HUES48 (cell line): ENCODE data around the gene GRB10.

Experiments
- H3K27ac ChIP-seq: one replicate; pipeline ENCODE4 v1.7.0; 2013; ENCODE audit warnings: low read depth, low read length, inconsistent platforms
- H3K27me3 ChIP-seq: 2 replicates; pipeline ENCODE4 v1.6.1; 2013; ENCODE audit warnings: mild to moderate bottlenecking, low read length; ENCODE audit not compliant: control insufficient read depth, insufficient read depth
- H3K36me3 ChIP-seq: 2 replicates; pipeline ENCODE4 v1.6.1; 2013; ENCODE audit warnings: low read length; ENCODE audit not compliant: control insufficient read depth, insufficient read depth
- H3K4me1 ChIP-seq: 2 replicates; pipeline ENCODE4 v1.6.1; 2013; ENCODE audit warnings: mild to moderate bottlenecking, low read length; ENCODE audit not compliant: control insufficient read depth, insufficient read depth
- H3K4me3 ChIP-seq: 2 replicates; pipeline ENCODE4 v1.5.1; 2013; ENCODE audit warnings: mild to moderate bottlenecking, low read depth, low read length
- H3K9ac ChIP-seq: 2 replicates; pipeline ENCODE4 v1.6.1; 2013; ENCODE audit warnings: mild to moderate bottlenecking, low read depth, low read length, moderate library complexity
- H3K9me3 ChIP-seq: 2 replicates; pipeline ENCODE4 v1.6.1; 2013; ENCODE audit warnings: low read length; ENCODE audit not compliant: control insufficient read depth, insufficient read depth

The GRB10 gene

GRCh38 chr7:50618281-50618680 lies 164.4 kb downstream of the GRB10 start:
- H3K9ac ChIP-seq, result no peak overlapping the region
- no peaks in the 10 kb centered on the region for H3K9me3 ChIP-seq
- H3K27me3 ChIP-seq, result no peaks in the 10 kb centered on the region
- H3K4me1 ChIP-seq, result no peaks in the 10 kb centered on the region
- no peak overlapping the region for H3K27ac ChIP-seq
- H3K4me3 ChIP-seq, result no peak overlapping the region
- peaks cover 52% of the 10 kb centered on the region for H3K36me3 ChIP-seq

- no peak overlapping the region for H3K4me3 ChIP-seq
- H3K36me3 ChIP-seq, result peaks cover 78% of the 10 kb centered on the region
- no peak overlapping the region for H3K9ac ChIP-seq
- H3K27ac ChIP-seq, result no peak overlapping the region
- no peaks in the 10 kb centered on the region for H3K9me3 ChIP-seq
- H3K4me1 ChIP-seq, result no peaks in the 10 kb centered on the region
- H3K27me3 ChIP-seq, result no peaks in the 10 kb centered on the region
Observed at GRCh38 chr7:50615519-50616080, 167.1 kb downstream of the GRB10 start.

- no peak overlapping the region for H3K9ac ChIP-seq
- no peaks in the 10 kb centered on the region for H3K27me3 ChIP-seq
- no peaks in the 10 kb centered on the region for H3K9me3 ChIP-seq
- no peak overlapping the region for H3K27ac ChIP-seq
- no peaks in the 10 kb centered on the region for H3K4me1 ChIP-seq
- H3K4me3 ChIP-seq, result no peak overlapping the region
- peaks cover 85% of the 10 kb centered on the region for H3K36me3 ChIP-seq
Observed at GRCh38 chr7:50614721-50615518, 167.8 kb downstream of the GRB10 start.

GRCh38 chr7:50613473-50613872 lies 169.2 kb downstream of the GRB10 start:
- Histone ChIP-seq H3K36me3 (peaks cover 89% of the 10 kb centered on the region), H3K27me3 (no peaks in the 10 kb centered on the region), H3K9ac (no peak overlapping the region), H3K4me3 (no peak overlapping the region), H3K27ac (no peak overlapping the region), H3K9me3 (no peaks in the 10 kb centered on the region), H3K4me1 (no peaks in the 10 kb centered on the region)

- no peak overlapping the region for H3K9ac ChIP-seq
- no peak overlapping the region for H3K27ac ChIP-seq
- H3K4me3 ChIP-seq, result no peak overlapping the region
- H3K27me3 ChIP-seq, result no peaks in the 10 kb centered on the region
- peaks cover 88% of the 10 kb centered on the region for H3K36me3 ChIP-seq
- H3K9me3 ChIP-seq, result no peaks in the 10 kb centered on the region
- no peaks in the 10 kb centered on the region for H3K4me1 ChIP-seq
Observed at GRCh38 chr7:50612704-50613103, 170.0 kb downstream of the GRB10 start.

- no peaks in the 10 kb centered on the region for H3K9me3 ChIP-seq
- H3K4me1 ChIP-seq, result no peaks in the 10 kb centered on the region
- H3K27me3 ChIP-seq, result no peaks in the 10 kb centered on the region
- H3K9ac ChIP-seq, result no peak overlapping the region
- peaks cover 88% of the 10 kb centered on the region for H3K36me3 ChIP-seq
- H3K4me3 ChIP-seq, result no peak overlapping the region
- H3K27ac ChIP-seq, result no peak overlapping the region
Observed at GRCh38 chr7:50610521-50611277, 172.0 kb downstream of the GRB10 start.

- Histone ChIP-seq H3K27ac (no peak overlapping the region), H3K9me3 (no peaks in the 10 kb centered on the region), H3K4me1 (peaks cover 1% of the 10 kb centered on the region; the same call in 1 of the 2 replicates), H3K9ac (no peak overlapping the region), H3K36me3 (peaks cover 91% of the 10 kb centered on the region), H3K4me3 (no peak overlapping the region), H3K27me3 (no peaks in the 10 kb centered on the region)
Observed at GRCh38 chr7:50608196-50608906, 174.3 kb downstream of the GRB10 start.

- Histone ChIP-seq H3K27ac (no peak overlapping the region), H3K27me3 (no peaks in the 10 kb centered on the region), H3K4me3 (no peak overlapping the region), H3K36me3 (peaks cover 91% of the 10 kb centered on the region), H3K9me3 (no peaks in the 10 kb centered on the region), H3K9ac (no peak overlapping the region), H3K4me1 (peaks cover 7% of the 10 kb centered on the region)
Observed at GRCh38 chr7:50607524-50608125, 175.1 kb downstream of the GRB10 start.

- no peak overlapping the region for H3K4me3 ChIP-seq
- H3K27ac ChIP-seq, result no peak overlapping the region
- no peak overlapping the region for H3K9ac ChIP-seq
- H3K27me3 ChIP-seq, result no peaks in the 10 kb centered on the region
- H3K36me3 ChIP-seq, result peaks cover 88% of the 10 kb centered on the region
- no peaks in the 10 kb centered on the region for H3K9me3 ChIP-seq
- peaks cover 10% of the 10 kb centered on the region for H3K4me1 ChIP-seq
Observed at GRCh38 chr7:50605059-50605458, 177.6 kb downstream of the GRB10 start.

GRCh38 chr7:50603287-50603686 lies 179.4 kb downstream of the GRB10 start:
- no peak overlapping the region for H3K4me3 ChIP-seq
- peaks cover 88% of the 10 kb centered on the region for H3K36me3 ChIP-seq
- H3K9me3 ChIP-seq, result no peaks in the 10 kb centered on the region

More at GRCh38 chr7:50603287-50603686, 179.4 kb downstream of the GRB10 start:
- H3K9ac ChIP-seq, result no peak overlapping the region
- no peaks in the 10 kb centered on the region for H3K27me3 ChIP-seq
- peak overlapping the region; percentile 6 for H3K27ac ChIP-seq
- peaks cover 10% of the 10 kb centered on the region for H3K4me1 ChIP-seq
